ENCODE measurements around the gene GPNMB. TPM values are rescaled to one million over a fixed set of nuclear protein-coding genes. Genes with fewer than 3 reads are reported as not detected.

The GPNMB gene
- total RNA-seq, 4 donors from 2014 or later, result 8.0 to 36.5 (median 27.1) TPM

DNA sequence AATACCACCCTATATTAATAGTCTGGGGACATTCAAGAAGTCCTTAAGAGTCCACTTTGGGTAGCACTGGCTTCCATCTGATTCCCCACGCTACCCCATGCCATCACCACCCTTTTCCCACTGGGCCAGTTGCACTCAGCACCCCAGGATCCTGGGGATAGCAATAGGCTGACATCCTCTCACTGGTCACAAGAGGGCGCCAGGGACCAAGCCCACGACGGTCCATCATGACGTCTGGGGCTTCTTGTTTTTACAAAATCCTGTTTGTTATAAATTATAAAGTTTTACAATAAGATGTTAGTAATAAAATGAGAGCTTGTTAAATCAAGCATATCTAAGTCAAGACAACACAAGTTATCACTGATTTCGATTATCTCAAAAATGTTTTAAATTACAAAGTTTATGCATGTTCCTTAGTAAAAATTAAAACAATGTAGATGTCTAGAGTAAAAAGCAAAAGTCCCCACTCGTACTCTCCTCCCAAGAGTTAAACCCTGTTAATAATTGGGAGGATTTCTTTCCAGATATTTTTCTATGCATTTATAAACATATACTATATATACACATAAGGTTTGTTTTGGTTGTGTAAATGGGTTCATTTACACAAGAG lies 15.4 kb downstream of the GPNMB start:
- H3K27me3 ChIP-seq, result peaks cover 5% of the 10 kb centered on the region
- WGBS, 2 donors (ENCODE audit: low coverage in 1 of 2), result 2 to 7% methylated on average over 7 of the region's 7 CpGs
- no peaks in the 10 kb centered on the region for H3K36me3 ChIP-seq
- no peak overlapping the region for H3K27ac ChIP-seq
- H3K4me1 ChIP-seq, result no peaks in the 10 kb centered on the region
- intact Hi-C loops (cut with DNase I; ENCODE audit: low total_unique reads) (no loop called here), in situ Hi-C loops (cut with MboI; ENCODE audit: low pct_ligation_motif_present in 1 of 4, low pct_unique_long_range_greater_than_20kb in 1 of 4, low sequenced_read_pairs in 3 of 4) (no loop called here)
- peak; percentile 52 for DNase-seq
- TF ChIP-seq, protein P1, sequence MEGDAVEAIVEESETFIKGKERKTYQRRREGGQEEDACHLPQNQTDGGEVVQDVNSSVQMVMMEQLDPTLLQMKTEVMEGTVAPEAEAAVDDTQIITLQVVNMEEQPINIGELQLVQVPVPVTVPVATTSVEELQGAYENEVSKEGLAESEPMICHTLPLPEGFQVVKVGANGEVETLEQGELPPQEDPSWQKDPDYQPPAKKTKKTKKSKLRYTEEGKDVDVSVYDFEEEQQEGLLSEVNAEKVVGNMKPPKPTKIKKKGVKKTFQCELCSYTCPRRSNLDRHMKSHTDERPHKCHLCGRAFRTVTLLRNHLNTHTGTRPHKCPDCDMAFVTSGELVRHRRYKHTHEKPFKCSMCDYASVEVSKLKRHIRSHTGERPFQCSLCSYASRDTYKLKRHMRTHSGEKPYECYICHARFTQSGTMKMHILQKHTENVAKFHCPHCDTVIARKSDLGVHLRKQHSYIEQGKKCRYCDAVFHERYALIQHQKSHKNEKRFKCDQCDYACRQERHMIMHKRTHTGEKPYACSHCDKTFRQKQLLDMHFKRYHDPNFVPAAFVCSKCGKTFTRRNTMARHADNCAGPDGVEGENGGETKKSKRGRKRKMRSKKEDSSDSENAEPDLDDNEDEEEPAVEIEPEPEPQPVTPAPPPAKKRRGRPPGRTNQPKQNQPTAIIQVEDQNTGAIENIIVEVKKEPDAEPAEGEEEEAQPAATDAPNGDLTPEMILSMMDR (IDR thresholded peaks at IDR 0.05), result peak; percentile 56 to 82 (median 69)
- TF ChIP-seq POLR2AphosphoS5 (IDR thresholded peaks at IDR 0.05) (no peak), POLR2A (IDR thresholded peaks at IDR 0.05) (no peak), EP300 (IDR thresholded peaks at IDR 0.05; ENCODE audit: low read depth) (no peak)
- no peaks in the 10 kb centered on the region for H3K9me3 ChIP-seq
- H3K4me3 ChIP-seq, result no peak overlapping the region

DNA sequence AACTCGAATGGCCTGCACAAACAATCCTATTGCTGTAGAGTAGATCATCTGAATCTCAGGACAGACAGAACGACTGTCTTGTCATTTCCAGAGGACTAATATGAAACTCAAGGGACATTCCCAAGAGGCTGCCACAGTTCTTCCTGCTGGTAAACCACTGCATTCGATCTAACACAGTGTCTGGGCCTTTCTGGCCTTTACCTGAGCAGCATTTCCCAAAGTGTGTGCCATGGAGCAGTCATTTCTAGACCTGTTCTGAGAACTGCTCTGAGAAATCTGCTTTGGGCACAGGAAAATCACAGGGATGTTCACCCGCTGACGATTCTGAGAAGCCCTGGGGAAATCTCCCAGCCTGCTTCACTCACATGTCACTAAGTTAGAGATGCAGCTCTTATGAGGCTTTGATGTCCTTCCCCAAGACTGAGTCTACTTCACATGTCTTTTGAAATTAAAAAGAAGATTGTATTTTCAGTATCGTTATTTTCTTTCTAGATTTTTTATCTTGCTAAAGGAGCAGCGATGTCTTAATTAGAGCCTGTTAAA lies 18.4 kb downstream of the GPNMB start:
- no peak for DNase-seq
- Histone ChIP-seq H3K27ac (no peak overlapping the region), H3K27me3 (no peaks in the 10 kb centered on the region), H3K36me3 (no peaks in the 10 kb centered on the region), H3K4me1 (no peaks in the 10 kb centered on the region), H3K4me3 (no peak overlapping the region), H3K9me3 (no peaks in the 10 kb centered on the region)
- intact Hi-C loops (cut with DNase I; ENCODE audit: low total_unique reads) (no loop called here), in situ Hi-C loops (cut with MboI; ENCODE audit: low pct_ligation_motif_present in 1 of 4, low pct_unique_long_range_greater_than_20kb in 1 of 4, low sequenced_read_pairs in 3 of 4) (no loop called here)
- TF ChIP-seq POLR2A (IDR thresholded peaks at IDR 0.05), result no peak
- TF ChIP-seq EP300 (IDR thresholded peaks at IDR 0.05; ENCODE audit: low read depth), result no peak
- TF ChIP-seq, protein P1 (IDR thresholded peaks at IDR 0.05), result no peak
- TF ChIP-seq POLR2AphosphoS5 (IDR thresholded peaks at IDR 0.05), result no peak
- 61 to 67% methylated on average over 6 to 7 of the region's 7 CpGs for WGBS, 2 donors (ENCODE audit: low coverage in 1 of 2)

DNA sequence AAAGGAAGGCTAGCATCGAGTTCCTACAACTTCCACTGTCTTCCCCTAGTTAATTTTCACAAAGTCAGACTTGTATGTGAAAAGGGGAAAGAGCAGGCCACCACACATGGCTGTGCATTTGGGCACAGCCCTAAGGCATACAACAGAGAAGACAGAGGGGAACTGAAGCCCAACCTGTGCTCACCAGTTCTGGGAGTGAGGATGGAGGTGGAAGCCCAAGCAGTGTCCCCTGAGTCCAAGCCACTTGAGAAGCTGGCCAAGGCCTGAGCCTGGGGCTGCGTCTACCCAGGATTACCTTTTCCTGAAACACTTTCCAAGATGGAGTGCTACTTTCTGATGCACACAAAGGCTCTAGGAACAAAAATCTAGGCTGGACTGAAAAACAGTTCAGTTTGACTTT lies 20.3 kb downstream of the GPNMB start:
- no peak for DNase-seq
- peaks cover 4% of the 10 kb centered on the region for H3K27me3 ChIP-seq
- TF ChIP-seq POLR2AphosphoS5 (IDR thresholded peaks at IDR 0.05), result no peak
- TF ChIP-seq EP300 (IDR thresholded peaks at IDR 0.05; ENCODE audit: low read depth), result no peak
- TF ChIP-seq, protein P1 (IDR thresholded peaks at IDR 0.05), result no peak
- TF ChIP-seq POLR2A (IDR thresholded peaks at IDR 0.05), result no peak
- no peak overlapping the region for H3K27ac ChIP-seq
- WGBS, 2 donors (ENCODE audit: low coverage in 1 of 2), result 83% methylated on average over 2 of the region's 2 CpGs; no CpG with 5 or more reads in 1 of the 2 donors
- no peaks in the 10 kb centered on the region for H3K9me3 ChIP-seq
- H3K4me1 ChIP-seq, result no peaks in the 10 kb centered on the region
- in situ Hi-C loops (cut with MboI; ENCODE audit: low pct_ligation_motif_present in 1 of 4, low pct_unique_long_range_greater_than_20kb in 1 of 4, low sequenced_read_pairs in 3 of 4), result no loop called here
- intact Hi-C loops (cut with DNase I; ENCODE audit: low total_unique reads), result no loop called here
- H3K36me3 ChIP-seq, result no peaks in the 10 kb centered on the region
- H3K4me3 ChIP-seq, result no peak overlapping the region

DNA sequence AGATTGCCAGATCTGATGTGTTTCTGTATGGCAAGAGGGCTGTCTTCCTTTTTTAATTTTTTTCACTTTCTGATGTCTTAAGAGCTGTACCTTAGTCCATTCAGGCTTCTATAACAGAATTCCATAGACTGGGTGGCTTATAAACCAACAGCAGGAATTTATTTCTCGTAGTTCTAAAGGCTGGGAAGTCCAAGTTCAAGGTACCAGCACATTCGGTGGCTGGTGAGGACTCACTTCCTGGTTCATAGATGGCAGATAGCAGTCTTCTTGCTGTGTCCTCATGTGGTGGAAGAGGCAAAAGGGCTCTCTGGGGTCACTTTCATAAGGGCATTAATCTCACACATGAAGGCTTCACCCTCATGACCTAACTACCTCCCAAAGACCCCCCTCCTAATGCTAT lies 20.8 kb downstream of the GPNMB start:
- Histone ChIP-seq H3K4me1 (no peaks in the 10 kb centered on the region), H3K9me3 (no peaks in the 10 kb centered on the region), H3K27me3 (peaks cover 8% of the 10 kb centered on the region), H3K27ac (no peak overlapping the region), H3K36me3 (no peaks in the 10 kb centered on the region), H3K4me3 (no peak overlapping the region)
- in situ Hi-C loops (cut with MboI; ENCODE audit: low pct_ligation_motif_present in 1 of 4, low pct_unique_long_range_greater_than_20kb in 1 of 4, low sequenced_read_pairs in 3 of 4) (no loop called here), intact Hi-C loops (cut with DNase I; ENCODE audit: low total_unique reads) (no loop called here)
- 91 to 96% methylated on average over 2 of the region's 2 CpGs for WGBS, 2 donors (ENCODE audit: low coverage in 1 of 2)
- no peak for DNase-seq
- no peak for TF ChIP-seq POLR2AphosphoS5 (IDR thresholded peaks at IDR 0.05)
- TF ChIP-seq POLR2A (IDR thresholded peaks at IDR 0.05), result no peak
- TF ChIP-seq, protein P1 (IDR thresholded peaks at IDR 0.05), result no peak
- TF ChIP-seq EP300 (IDR thresholded peaks at IDR 0.05; ENCODE audit: low read depth), result no peak
